Liver (tissue), 3 donors: ENCODE data around the gene PUSL1.

ENCODE experiments used
- CTCF ChIP-seq: fragments of 150-350 bp; IDR thresholded peaks from 2 replicates; pipeline ENCODE4 v1.5.1; 2017; ENCODE audit warnings: improper control_type of control experiment, low read depth, low read length; ENCODE audit not compliant: missing input control
- EGR1 ChIP-seq, 2 donors: IDR thresholded peaks; 2 replicates each; pipeline ENCODE4 v1.6.1; 2016 to 2018; ENCODE audit warnings: antibody characterized with exemption in 2 of 2, low read depth in 2 of 2
- FOXA1 ChIP-seq: IDR thresholded peaks from 2 replicates; pipeline ENCODE4 v1.6.1; 2016; ENCODE audit warnings: antibody characterized with exemption
- GABPA ChIP-seq, 2 donors: IDR thresholded peaks in 1 of 2; conservative IDR thresholded peaks in 1 of 2; 2 replicates each; pipeline ENCODE4 v1.6.1; 2016; ENCODE audit warnings: antibody characterized with exemption in 2 of 2, mild to moderate bottlenecking in 1 of 2, moderate library complexity in 1 of 2
- JUND ChIP-seq, 2 donors: IDR thresholded peaks; 2 replicates each; pipeline ENCODE4 v1.6.1; 2016; ENCODE audit warnings: antibody characterized with exemption in 2 of 2
- NR2F2 ChIP-seq: IDR thresholded peaks from 2 replicates; pipeline ENCODE4 v1.6.1; 2016; ENCODE audit warnings: antibody characterized with exemption
- RAD21 ChIP-seq, 2 donors: IDR thresholded peaks; 2 replicates each; pipeline ENCODE4 v1.6.1; 2016; ENCODE audit warnings: antibody characterized with exemption in 2 of 2, mild to moderate bottlenecking in 2 of 2
- RXRA ChIP-seq, 2 donors: IDR thresholded peaks; 2 replicates each; pipeline ENCODE4 v1.6.1; 2017 to 2018; ENCODE audit warnings: antibody characterized with exemption in 2 of 2, mild to moderate bottlenecking in 1 of 2
- SP1 ChIP-seq: IDR thresholded peaks from 2 replicates; pipeline ENCODE4 v1.6.1; 2018; ENCODE audit warnings: antibody characterized with exemption, mild to moderate bottlenecking
- TAF1 ChIP-seq: conservative IDR thresholded peaks from 2 replicates; pipeline ENCODE4 v1.6.1; 2016; ENCODE audit warnings: antibody characterized with exemption, mild to moderate bottlenecking
- YY1 ChIP-seq: IDR thresholded peaks from 2 replicates; pipeline ENCODE4 v1.6.1; 2016; ENCODE audit warnings: antibody characterized with exemption, mild to moderate bottlenecking
- ZBTB33 ChIP-seq: IDR thresholded peaks from 2 replicates; pipeline ENCODE4 v1.6.1; 2016; ENCODE audit warnings: antibody characterized with exemption
- donor health status: healthy.
- donor health status: healthy.

GRCh38 chr1:1299686-1300351, 8.6 kb upstream of the PUSL1 start:
- no peak for TF ChIP-seq RXRA (IDR thresholded peaks at IDR 0.05)
- TF ChIP-seq CTCF: peak; percentile 24
- TF ChIP-seq EGR1 (IDR thresholded peaks at IDR 0.05; ENCODE audit: low read depth in 2 of 2): no peak
- no peak for TF ChIP-seq NR2F2
- TF ChIP-seq ZBTB33: no peak
- TF ChIP-seq TAF1: no peak
- no peak for TF ChIP-seq YY1
- TF ChIP-seq SP1: no peak
- no peak for TF ChIP-seq RAD21 (IDR thresholded peaks at IDR 0.05)
- TF ChIP-seq JUND (IDR thresholded peaks at IDR 0.05): no peak
- no peak for TF ChIP-seq GABPA (IDR thresholded peaks at IDR 0.05 in 1 of 2, conservative IDR thresholded peaks at IDR 0.05 in 1 of 2)
- no peak for TF ChIP-seq FOXA1
